Panc1 (cell line): ENCODE data around the gene YTHDF1. TPM values are rescaled to one million over a fixed set of nuclear protein-coding genes. Genes with fewer than 3 reads are reported as not detected.

Experiments used
- ATAC-seq: fragments of 200-7000 bp; cut with Tn5 transposase; 2 replicates; pipeline ENCODE4 v1.9.1; 2020; ENCODE audit warnings: mild to moderate bottlenecking, moderate library complexity
- BruUV-seq: library from RNA; stranded (reverse); fragments of 400-500 nt; replicated peaks from 2 replicates; lab custom pipeline; 2021; lab: Mats Ljungman, UMichigan
- CTCF ChIA-PET: fragments of 300-600 bp; sonication (Branson Sonifier 250); formaldehyde crosslinking; loops from one replicate; lab custom pipeline; 2022; ENCODE audit warnings: antibody characterized with exemption; lab: Charles Lee
- POLR2A ChIA-PET: fragments of 300-600 bp; sonication (Branson Sonifier 250); formaldehyde crosslinking; loops from one replicate; lab custom pipeline; 2022; ENCODE audit warnings: antibody characterized with exemption; lab: Charles Lee
- DNase-seq: peaks from one replicate; pipeline ENCODE4 v3.0.0-alpha.2; 2010; ENCODE audit warnings: low read depth, low spot score
- H3K27ac ChIP-seq: 2 replicates; pipeline ENCODE4 v1.5.1; 2011; ENCODE audit warnings: mild to moderate bottlenecking, low read length, inconsistent platforms
- H3K27me3 ChIP-seq: fragments of 200-500 bp; sonication (Bioruptor generic); 2 replicates; pipeline ENCODE4 v1.6.0; 2014; ENCODE audit warnings: low read length, inconsistent platforms; ENCODE audit not compliant: control insufficient read depth, insufficient read depth
- H3K36me3 ChIP-seq: fragments of 200-500 bp; sonication (Bioruptor generic); 2 replicates; pipeline ENCODE4 v1.5.1; 2014; ENCODE audit warnings: inconsistent platforms, mild to moderate bottlenecking, low read length, moderate library complexity; ENCODE audit not compliant: control insufficient read depth, insufficient read depth
- H3K4me1 ChIP-seq: 2 replicates; pipeline ENCODE4 v1.5.1; 2011; ENCODE audit warnings: inconsistent platforms, mild to moderate bottlenecking, low read length, moderate library complexity; ENCODE audit not compliant: control insufficient read depth, insufficient read depth
- H3K4me3 ChIP-seq, 2 experiments: 2 replicates each; pipeline ENCODE4 v1.5.1; 2011 to 2012; ENCODE audit warnings: low read depth in 2 of 2, low read length in 2 of 2, mild to moderate bottlenecking in 2 of 2, inconsistent platforms in 1 of 2, moderate library complexity in 1 of 2
- H3K9me3 ChIP-seq: fragments of 200-500 bp; sonication (Bioruptor generic); 2 replicates; pipeline ENCODE4 v1.5.1; 2014; ENCODE audit warnings: low read depth, mild to moderate bottlenecking, inconsistent platforms, low read length, moderate library complexity; ENCODE audit not compliant: control insufficient read depth, insufficient read depth
- CTCF ChIP-seq: fragments of 450-650 bp; IDR thresholded peaks from 2 replicates; pipeline ENCODE4 v1.5.1; 2017; ENCODE audit warnings: mild to moderate bottlenecking
- POLR2AphosphoS5 ChIP-seq: IDR thresholded peaks from 2 replicates; pipeline ENCODE4 v1.6.1; 2012; ENCODE audit warnings: mild to moderate bottlenecking, low read depth, low read length, moderate library complexity
- REST ChIP-seq, 2 experiments: IDR thresholded peaks; 2 replicates each; pipeline ENCODE4 v1.6.1; 2011 to 2012; ENCODE audit warnings: low read depth in 2 of 2, control low read depth in 1 of 2, low read length in 1 of 2, mild to moderate bottlenecking in 1 of 2, moderate library complexity in 1 of 2; ENCODE audit not compliant: insufficient read depth in 1 of 2
- SIN3A ChIP-seq: IDR thresholded peaks from 2 replicates; pipeline ENCODE4 v1.6.1; 2012; ENCODE audit warnings: low read depth, mild to moderate bottlenecking, low read length, moderate library complexity, borderline replicate concordance; ENCODE audit not compliant: insufficient read depth
- TCF7L2 ChIP-seq: IDR thresholded peaks from 2 replicates; pipeline ENCODE4 v1.6.1; 2011; ENCODE audit warnings: mild to moderate bottlenecking, low read depth, low read length, inconsistent platforms
- in situ Hi-C: cut with HindIII; loops from 2 replicates; pipeline ENCODE4 v1.10.0; 2016; ENCODE audit warnings: low sequenced_read_pairs, low pct_unique_long_range_greater_than_20kb
- intact Hi-C: fragments of 100-400 bp; cut with micrococcal nuclease; formaldehyde crosslinking; loops from one replicate; pipeline ENCODE4 v1.10.0; 2022; ENCODE audit not compliant: unreplicated experiment
- total RNA-seq: library from RNA; stranded (reverse); gene quantifications from one replicate; pipeline ENCODE4 v1.2.1, GENCODE V29; 2021; ENCODE audit not compliant: unreplicated experiment

The YTHDF1 gene
- total RNA-seq, 1 experiment from 2014 or later = 43.0 TPM

GRCh38 chr20:63164484-63165355 lies 51.2 kb downstream of the YTHDF1 start:
- H3K36me3 ChIP-seq = no peaks in the 10 kb centered on the region
- CTCF ChIA-PET = no interaction called here
- intact Hi-C loops (no loop called here), in situ Hi-C loops (no loop called here)
- no TSS peak for BruUV-seq
- H3K4me3 ChIP-seq = no peak overlapping the region
- H3K27ac ChIP-seq = no peak overlapping the region
- TF ChIP-seq CTCF (no peak), REST (IDR thresholded peaks at IDR 0.05; ENCODE audit: insufficient read depth in 1 of 2, low read depth in 2 of 2, low read length in 1 of 2) (no peak), SIN3A (no peak), TCF7L2 (no peak), POLR2AphosphoS5 (no peak)
- no peaks in the 10 kb centered on the region for H3K4me1 ChIP-seq
- POLR2A ChIA-PET = no interaction called here
- DNase-seq (no peak), ATAC-seq (no peak)
- H3K27me3 ChIP-seq = no peaks in the 10 kb centered on the region
- H3K9me3 ChIP-seq = no peaks in the 10 kb centered on the region

- BruUV-seq = no TSS peak
- Histone ChIP-seq H3K36me3 (no peaks in the 10 kb centered on the region), H3K27ac (no peak overlapping the region), H3K27me3 (no peaks in the 10 kb centered on the region), H3K9me3 (no peaks in the 10 kb centered on the region), H3K4me1 (no peaks in the 10 kb centered on the region), H3K4me3 (no peak overlapping the region)
- DNase-seq (no peak), ATAC-seq (no peak)
- TF ChIP-seq CTCF = no peak
- TF ChIP-seq POLR2AphosphoS5 = no peak
- TF ChIP-seq REST (IDR thresholded peaks at IDR 0.05; ENCODE audit: insufficient read depth in 1 of 2, low read depth in 2 of 2, low read length in 1 of 2) = no peak
- TF ChIP-seq SIN3A = no peak
- no peak for TF ChIP-seq TCF7L2
- POLR2A ChIA-PET = no interaction called here
- in situ Hi-C loops = no loop called here
- intact Hi-C loops = no loop called here
- CTCF ChIA-PET = no interaction called here
These were observed 52.1 kb downstream of the YTHDF1 start for GRCh38 chr20:63163596-63164483.
